CD4-positive, alpha-beta T cell (primary cell): ENCODE measurements around the gene FAM171A1. TPM values are rescaled to one million over a fixed set of nuclear protein-coding genes. Genes with fewer than 3 reads are reported as not detected.

Experiments used
- ATAC-seq: fragments of 200-7000 bp; cut with Tn5 transposase; one replicate; pipeline ENCODE4 v1.10.0; 2022; ENCODE audit warnings: mild to moderate bottlenecking; ENCODE audit not compliant: poor library complexity
- CTCF ChIA-PET: fragments of 350-600 bp; sonication (Branson Sonifier 250); formaldehyde crosslinking; loops from one replicate; lab custom pipeline; 2021; ENCODE audit warnings: antibody characterized with exemption, inconsistent platforms; lab: Charles Lee
- POLR2A ChIA-PET: fragments of 350-600 bp; sonication (Branson Sonifier 250); formaldehyde crosslinking; loops from one replicate; lab custom pipeline; 2021; ENCODE audit warnings: antibody characterized with exemption, inconsistent platforms; lab: Charles Lee
- DNase-seq, 14 experiments: peaks; one replicate each; pipeline ENCODE4 v3.0.0-alpha.2; 2013 to 2020; ENCODE audit warnings: mixed read lengths in 2 of 14
- H3K27ac ChIP-seq, 2 donors: one replicate each; pipeline versions ENCODE4 v1.5.1 to v1.7.0; 2013; ENCODE audit warnings: low read length in 2 of 2, low read depth in 1 of 2, mild to moderate bottlenecking in 1 of 2
- H3K27me3 ChIP-seq, 2 experiments: 1 replicate in 1 of 2; 2 replicates in 1 of 2; pipeline versions ENCODE4 v1.6.1 to v1.7.0; 2013; ENCODE audit warnings: low read length in 2 of 2, control low read depth in 1 of 2, mild to moderate bottlenecking in 1 of 2, moderate library complexity in 1 of 2; ENCODE audit not compliant: insufficient read depth in 2 of 2, control insufficient read depth in 1 of 2
- H3K36me3 ChIP-seq: one replicate; pipeline ENCODE4 v1.6.1; 2013; ENCODE audit warnings: low read length, control low read depth; ENCODE audit not compliant: insufficient read depth
- H3K4me1 ChIP-seq: one replicate; pipeline ENCODE4 v1.6.1; 2013; ENCODE audit warnings: low read length, control low read depth; ENCODE audit not compliant: insufficient read depth
- H3K4me3 ChIP-seq: one replicate; pipeline ENCODE4 v1.5.1; 2013; ENCODE audit warnings: mild to moderate bottlenecking, low read length, moderate library complexity
- H3K9me3 ChIP-seq, 2 experiments: 1 replicate in 1 of 2; 2 replicates in 1 of 2; pipeline versions ENCODE4 v1.6.1 to v1.7.0; 2013; ENCODE audit warnings: low read length in 2 of 2, mild to moderate bottlenecking in 2 of 2, control low read depth in 1 of 2, moderate library complexity in 1 of 2; ENCODE audit not compliant: control insufficient read depth in 1 of 2, insufficient read depth in 1 of 2
- H3K27ac Mint-ChIP-seq: one replicate; pipeline ENCODE4 v1.8.0; 2020; ENCODE audit warnings: mixed read lengths
- H3K27me3 Mint-ChIP-seq: one replicate; pipeline ENCODE4 v1.8.0; 2021; ENCODE audit warnings: mixed read lengths
- H3K36me3 Mint-ChIP-seq: one replicate; pipeline ENCODE4 v1.8.0; 2021; ENCODE audit warnings: low read depth, mixed read lengths
- H3K4me1 Mint-ChIP-seq: one replicate; pipeline ENCODE4 v1.8.0; 2021; ENCODE audit warnings: low read depth, mixed read lengths
- H3K4me3 Mint-ChIP-seq: one replicate; pipeline ENCODE4 v1.8.0; 2020; ENCODE audit warnings: mild to moderate bottlenecking, mixed read lengths
- H3K9me3 Mint-ChIP-seq: one replicate; pipeline ENCODE4 v1.8.0; 2020; ENCODE audit warnings: mixed read lengths
- intact Hi-C, 2 experiments: fragments of 100-400 bp; cut with DNase I in 1 of 2; cut with micrococcal nuclease in 1 of 2; formaldehyde crosslinking; loops; one replicate each; pipeline versions ENCODE4 v1.15.1 to v1.9.0; 2023 to 2025; cut with DNase I, micrococcal nuclease
- total RNA-seq, 174 experiments: library from RNA in 2 of 174; stranded (reverse) in 2 of 174; gene quantifications; one replicate each; pipeline ENCODE4 v1.2.3 and lab custom pipeline; 2021 to 2026
- TF ChIP-seq, protein P1 (sequence below): fragments of 200-600 bp; IDR thresholded peaks from one replicate; pipeline ENCODE4 v1.8.0; 2022; ENCODE audit warnings: antibody characterized with exemption, mild to moderate bottlenecking

The FAM171A1 gene
- total RNA-seq, 2 experiments from 2014 or later: 1.8 to 2.6 TPM

DNA sequence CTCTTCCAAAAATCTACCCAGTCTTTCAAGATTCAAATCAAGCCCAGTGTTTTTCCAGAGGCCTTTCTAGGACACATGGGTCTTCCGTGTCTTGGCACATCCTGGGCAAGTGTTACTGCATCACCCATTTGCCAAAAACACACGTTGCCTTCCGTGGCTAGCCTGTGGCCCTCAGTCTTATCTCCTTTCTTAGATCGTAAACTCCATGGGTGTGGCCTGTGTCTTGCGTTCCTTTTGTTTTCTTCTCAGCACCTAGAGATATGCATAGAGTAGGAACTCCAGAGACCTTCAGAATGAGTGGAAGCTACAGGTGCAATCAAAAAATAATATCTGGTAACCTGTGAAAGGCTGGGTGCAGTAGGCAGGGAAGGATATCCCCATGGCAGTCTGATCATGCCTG lies 146.1 kb downstream of the FAM171A1 start:
- Histone ChIP-seq H3K36me3 (no peaks in the 10 kb centered on the region), H3K4me1 (no peaks in the 10 kb centered on the region), H3K27me3 (no peaks in the 10 kb centered on the region), H3K9me3 (peaks cover 0 to 13% of the 10 kb centered on the region in 2 experiments), H3K27ac (no peak overlapping the region), H3K4me3 (no peak overlapping the region)
- peaks cover 28% of the 10 kb centered on the region for H3K36me3 Mint-ChIP-seq
- ATAC-seq: no peak
- ChIA-PET POLR2A (no interaction called here), CTCF (no interaction called here)
- H3K27me3 Mint-ChIP-seq: no peaks in the 10 kb centered on the region
- no peaks in the 10 kb centered on the region for H3K4me1 Mint-ChIP-seq
- DNase-seq: no peak
- intact Hi-C loops: no loop called here
- TF ChIP-seq, protein P1, sequence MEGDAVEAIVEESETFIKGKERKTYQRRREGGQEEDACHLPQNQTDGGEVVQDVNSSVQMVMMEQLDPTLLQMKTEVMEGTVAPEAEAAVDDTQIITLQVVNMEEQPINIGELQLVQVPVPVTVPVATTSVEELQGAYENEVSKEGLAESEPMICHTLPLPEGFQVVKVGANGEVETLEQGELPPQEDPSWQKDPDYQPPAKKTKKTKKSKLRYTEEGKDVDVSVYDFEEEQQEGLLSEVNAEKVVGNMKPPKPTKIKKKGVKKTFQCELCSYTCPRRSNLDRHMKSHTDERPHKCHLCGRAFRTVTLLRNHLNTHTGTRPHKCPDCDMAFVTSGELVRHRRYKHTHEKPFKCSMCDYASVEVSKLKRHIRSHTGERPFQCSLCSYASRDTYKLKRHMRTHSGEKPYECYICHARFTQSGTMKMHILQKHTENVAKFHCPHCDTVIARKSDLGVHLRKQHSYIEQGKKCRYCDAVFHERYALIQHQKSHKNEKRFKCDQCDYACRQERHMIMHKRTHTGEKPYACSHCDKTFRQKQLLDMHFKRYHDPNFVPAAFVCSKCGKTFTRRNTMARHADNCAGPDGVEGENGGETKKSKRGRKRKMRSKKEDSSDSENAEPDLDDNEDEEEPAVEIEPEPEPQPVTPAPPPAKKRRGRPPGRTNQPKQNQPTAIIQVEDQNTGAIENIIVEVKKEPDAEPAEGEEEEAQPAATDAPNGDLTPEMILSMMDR: no peak
- H3K27ac Mint-ChIP-seq: no peak overlapping the region
- no peak overlapping the region for H3K4me3 Mint-ChIP-seq
- peaks cover 4% of the 10 kb centered on the region for H3K9me3 Mint-ChIP-seq

DNA sequence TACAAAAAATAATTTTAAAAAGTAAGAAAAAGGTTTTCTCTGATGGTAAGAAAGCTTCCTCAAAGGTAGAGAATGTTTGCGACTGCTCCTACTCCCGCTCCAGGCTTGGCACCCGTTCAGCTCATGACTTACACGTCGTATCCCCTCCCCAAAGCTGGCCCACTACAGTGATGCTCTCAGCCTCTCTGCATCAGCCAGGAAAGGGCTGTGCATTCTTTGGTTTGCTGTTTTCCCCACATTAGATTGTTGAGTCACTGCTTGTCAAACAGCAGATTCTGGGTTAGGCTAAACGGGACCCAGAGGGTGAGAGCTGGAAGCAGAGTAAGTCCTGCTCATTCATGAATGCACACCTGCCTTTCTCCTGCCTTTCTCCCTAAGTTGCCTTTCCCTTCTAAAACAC lies 147.9 kb downstream of the FAM171A1 start:
- Mint-ChIP-seq H3K4me3 (no peak overlapping the region), H3K36me3 (peaks cover 33% of the 10 kb centered on the region), H3K9me3 (peaks cover 4% of the 10 kb centered on the region), H3K27me3 (no peaks in the 10 kb centered on the region), H3K27ac (no peak overlapping the region), H3K4me1 (no peaks in the 10 kb centered on the region)
- intact Hi-C loops: no loop called here
- ATAC-seq: no peak
- ChIA-PET CTCF (no interaction called here), POLR2A (no interaction called here)
- H3K9me3 ChIP-seq: peaks cover 0 to 13% of the 10 kb centered on the region in 2 experiments
- no peaks in the 10 kb centered on the region for H3K36me3 ChIP-seq
- no peak for DNase-seq
- H3K27ac ChIP-seq: no peak overlapping the region
- no peaks in the 10 kb centered on the region for H3K4me1 ChIP-seq
- H3K27me3 ChIP-seq: no peaks in the 10 kb centered on the region
- TF ChIP-seq, protein P1: no peak
- H3K4me3 ChIP-seq: no peak overlapping the region

DNA sequence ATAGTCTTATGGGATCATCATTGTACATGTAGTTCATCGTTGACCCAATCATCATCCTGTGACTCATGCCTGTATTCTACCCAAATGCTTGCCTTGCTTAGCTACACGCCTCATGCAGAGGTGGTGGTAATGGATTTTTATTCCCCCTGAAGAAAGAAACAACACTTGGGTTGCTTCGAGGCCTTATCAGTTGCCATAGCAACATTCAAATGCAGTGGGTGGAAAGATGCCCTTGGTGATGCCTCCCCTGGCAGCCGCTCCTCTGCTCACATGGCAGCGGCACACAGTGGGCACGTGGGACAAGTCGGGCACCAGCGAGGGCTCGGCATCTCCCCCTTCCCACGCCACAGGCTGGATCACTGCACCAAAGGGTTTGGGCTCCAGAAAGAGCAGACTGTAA lies 148.6 kb downstream of the FAM171A1 start:
- no peaks in the 10 kb centered on the region for H3K4me1 Mint-ChIP-seq

More for the DNA sequence above, 148.6 kb downstream of the FAM171A1 start:
- Mint-ChIP-seq H3K27me3 (no peaks in the 10 kb centered on the region), H3K36me3 (peaks cover 33% of the 10 kb centered on the region), H3K27ac (no peak overlapping the region), H3K9me3 (peaks cover 4% of the 10 kb centered on the region), H3K4me3 (no peak overlapping the region)
- H3K9me3 ChIP-seq: peaks cover 0 to 13% of the 10 kb centered on the region in 2 experiments
- no peaks in the 10 kb centered on the region for H3K36me3 ChIP-seq
- ChIA-PET CTCF (no interaction called here), POLR2A (no interaction called here)
- ATAC-seq (no peak), DNase-seq (no peak)
- intact Hi-C loops: no loop called here
- TF ChIP-seq, protein P1: no peak
- H3K27me3 ChIP-seq: no peaks in the 10 kb centered on the region
- no peaks in the 10 kb centered on the region for H3K4me1 ChIP-seq
- no peak overlapping the region for H3K4me3 ChIP-seq
- no peak overlapping the region for H3K27ac ChIP-seq
